A673 (cell line): Measurements from ENCODE around the gene XPO4. TPM values are rescaled to one million over a fixed set of nuclear protein-coding genes. Genes with fewer than 3 reads are reported as not detected.
"Not testable (repeated sequence)": the region's sequence is repeated elsewhere in the genome, so short reads cannot be mapped to it uniquely, and the experiment has no call there.

ENCODE experiments used
- BruUV-seq: library from RNA; stranded (reverse); fragments of 400-500 nt; replicated peaks from 2 replicates; lab custom pipeline; 2021; lab: Mats Ljungman, UMichigan
- CTCF ChIA-PET: fragments of 300-600 bp; sonication (Branson Sonifier 250); formaldehyde crosslinking; loops from one replicate; lab custom pipeline; 2022; ENCODE audit warnings: antibody characterized with exemption; lab: Charles Lee
- POLR2A ChIA-PET: fragments of 300-600 bp; sonication (Branson Sonifier 250); formaldehyde crosslinking; loops from one replicate; lab custom pipeline; 2022; ENCODE audit warnings: antibody characterized with exemption; ENCODE audit not compliant: low non-redundant PET; lab: Charles Lee
- DNase-seq: peaks from one replicate; pipeline ENCODE4 v3.0.0-alpha.2; 2015; ENCODE audit warnings: low spot score
- H3K27ac ChIP-seq: fragments of 200-600 bp; sonication (generic); 2 replicates; pipeline ENCODE4 v1.5.1; 2016; ENCODE audit warnings: mixed run types, low read depth, mild to moderate bottlenecking, mixed read lengths, antibody characterized with exemption, low read length; ENCODE audit not compliant: poor library complexity, severe bottlenecking
- H3K27me3 ChIP-seq: fragments of 200-600 bp; sonication (generic); replicated peaks from 2 replicates; pipeline ENCODE4 v1.6.1; 2017; ENCODE audit warnings: mixed run types, low read depth, mild to moderate bottlenecking, mixed read lengths, antibody characterized with exemption, low read length; ENCODE audit not compliant: insufficient read depth, poor library complexity
- H3K36me3 ChIP-seq: fragments of 200-600 bp; sonication (generic); 2 replicates; pipeline ENCODE4 v1.6.1; 2016; ENCODE audit warnings: mixed run types, mild to moderate bottlenecking, mixed read lengths, antibody characterized with exemption, low read length; ENCODE audit not compliant: insufficient read depth, poor library complexity, severe bottlenecking
- H3K4me1 ChIP-seq: fragments of 200-600 bp; sonication (generic); 2 replicates; pipeline ENCODE4 v1.6.1; 2017; ENCODE audit warnings: mixed run types, mild to moderate bottlenecking, mixed read lengths, antibody characterized with exemption, low read length; ENCODE audit not compliant: insufficient read depth, poor library complexity, severe bottlenecking
- H3K4me3 ChIP-seq: fragments of 200-600 bp; sonication (generic); 2 replicates; pipeline ENCODE4 v1.5.1; 2016; ENCODE audit warnings: low read depth, mixed run types, mild to moderate bottlenecking, mixed read lengths, low read length; ENCODE audit not compliant: poor library complexity, severe bottlenecking
- H3K9me3 ChIP-seq: fragments of 200-600 bp; sonication (generic); 2 replicates; pipeline ENCODE4 v1.6.1; 2016; ENCODE audit warnings: mixed run types, low read depth, mild to moderate bottlenecking, mixed read lengths, antibody characterized with exemption, low read length; ENCODE audit not compliant: poor library complexity, severe bottlenecking
- CTCF ChIP-seq: fragments of 300-800, 200-600 bp; sonication (generic); conservative IDR thresholded peaks from 2 replicates; pipeline ENCODE4 v1.5.1; 2017; ENCODE audit warnings: low read depth, mild to moderate bottlenecking, antibody characterized with exemption, low read length, moderate library complexity, mixed read lengths
- EZH2 ChIP-seq: fragments of 200-600 bp; sonication (generic); IDR thresholded peaks from 2 replicates; pipeline ENCODE4 v1.6.1; 2017; ENCODE audit warnings: borderline replicate concordance, low read depth, mild to moderate bottlenecking, mixed read lengths, antibody characterized with exemption, low read length; ENCODE audit not compliant: poor library complexity, severe bottlenecking
- intact Hi-C: fragments of 100-400 bp; cut with micrococcal nuclease; formaldehyde crosslinking; loops from one replicate; pipeline ENCODE4 v1.10.0; 2022; ENCODE audit not compliant: unreplicated experiment
- total RNA-seq: library from RNA; stranded (reverse); gene quantifications from 2 replicates; pipeline ENCODE4 v1.2.3, GENCODE V29; 2021

The XPO4 gene
- total RNA-seq, 1 experiment from 2014 or later = 39.8 TPM

GRCh38 chr13:20939662-20940061, 37.1 kb upstream of the XPO4 start:
- CTCF ChIA-PET = no interaction called here
- intact Hi-C loops = loop anchor here (5.0 kb wide), 2 partner anchors 123 to 538 kb away; partner anchors contain the start of gene LATS2
- no peaks in the 10 kb centered on the region for H3K36me3 ChIP-seq
- H3K4me3 ChIP-seq = no peak overlapping the region
- no peak for DNase-seq
- no peak overlapping the region for H3K27ac ChIP-seq
- no TSS peak for BruUV-seq
- H3K4me1 ChIP-seq = peaks cover 6% of the 10 kb centered on the region
- POLR2A ChIA-PET = no interaction called here
- H3K27me3 ChIP-seq = no peaks in the 10 kb centered on the region
- no peaks in the 10 kb centered on the region for H3K9me3 ChIP-seq
- TF ChIP-seq CTCF (no peak), EZH2 (no peak)

GRCh38 chr13:20938302-20938701, 35.8 kb upstream of the XPO4 start:
- Histone ChIP-seq H3K4me1 (peaks cover 6% of the 10 kb centered on the region), H3K9me3 (no peaks in the 10 kb centered on the region), H3K4me3 (no peak overlapping the region), H3K27ac (no peak overlapping the region), H3K36me3 (no peaks in the 10 kb centered on the region), H3K27me3 (no peaks in the 10 kb centered on the region)
- no peak for DNase-seq
- TF ChIP-seq CTCF = no peak
- no peak for TF ChIP-seq EZH2
- no TSS peak for BruUV-seq
- POLR2A ChIA-PET = no interaction called here
- CTCF ChIA-PET = no interaction called here
- intact Hi-C loops = no loop called here

GRCh38 chr13:20927596-20928257, 25.2 kb upstream of the XPO4 start:
- no TSS peak for BruUV-seq
- CTCF ChIA-PET = no interaction called here
- H3K4me3 ChIP-seq = no peak overlapping the region
- no peaks in the 10 kb centered on the region for H3K27me3 ChIP-seq
- H3K27ac ChIP-seq = no peak overlapping the region
- TF ChIP-seq CTCF = no peak
- no peak for TF ChIP-seq EZH2
- POLR2A ChIA-PET = no interaction called here
- DNase-seq = no peak
- intact Hi-C loops = loop anchor here (10.0 kb wide), 2 partner anchors 103 to 743 kb away; no protein-coding TSS in a partner anchor
- no peaks in the 10 kb centered on the region for H3K36me3 ChIP-seq
- no peaks in the 10 kb centered on the region for H3K9me3 ChIP-seq
- H3K4me1 ChIP-seq = no peaks in the 10 kb centered on the region

- H3K36me3 ChIP-seq, H3K4me1 ChIP-seq, H3K4me3 ChIP-seq, BruUV-seq, H3K9me3 ChIP-seq, DNase-seq, H3K27ac ChIP-seq, H3K27me3 ChIP-seq: not testable (repeated sequence)
- ChIA-PET CTCF (interaction anchor here (0.9 to 1.5 kb wide), 6 partner anchors 9 to 432 kb away, joined by 3 to 14 read pairs (median 4); no protein-coding TSS in a partner anchor), POLR2A (interaction anchor here (0.7 kb wide), 2 partner anchors 56 to 750 kb away, joined by 3 to 6 read pairs; no protein-coding TSS in a partner anchor)
- intact Hi-C loops = loop anchor here (1.0 to 10.0 kb wide), 4 partner anchors 101 to 741 kb away; no protein-coding TSS in a partner anchor
These were observed 22.8 kb upstream of the XPO4 start for GRCh38 chr13:20925395-20925790.
